Measurements from ENCODE around the gene CREB3L1.
"Not testable (repeated sequence)": the region's sequence is repeated elsewhere in the genome, so short reads cannot be mapped to it uniquely, and the experiment has no call there.

The CREB3L1 gene

DNA sequence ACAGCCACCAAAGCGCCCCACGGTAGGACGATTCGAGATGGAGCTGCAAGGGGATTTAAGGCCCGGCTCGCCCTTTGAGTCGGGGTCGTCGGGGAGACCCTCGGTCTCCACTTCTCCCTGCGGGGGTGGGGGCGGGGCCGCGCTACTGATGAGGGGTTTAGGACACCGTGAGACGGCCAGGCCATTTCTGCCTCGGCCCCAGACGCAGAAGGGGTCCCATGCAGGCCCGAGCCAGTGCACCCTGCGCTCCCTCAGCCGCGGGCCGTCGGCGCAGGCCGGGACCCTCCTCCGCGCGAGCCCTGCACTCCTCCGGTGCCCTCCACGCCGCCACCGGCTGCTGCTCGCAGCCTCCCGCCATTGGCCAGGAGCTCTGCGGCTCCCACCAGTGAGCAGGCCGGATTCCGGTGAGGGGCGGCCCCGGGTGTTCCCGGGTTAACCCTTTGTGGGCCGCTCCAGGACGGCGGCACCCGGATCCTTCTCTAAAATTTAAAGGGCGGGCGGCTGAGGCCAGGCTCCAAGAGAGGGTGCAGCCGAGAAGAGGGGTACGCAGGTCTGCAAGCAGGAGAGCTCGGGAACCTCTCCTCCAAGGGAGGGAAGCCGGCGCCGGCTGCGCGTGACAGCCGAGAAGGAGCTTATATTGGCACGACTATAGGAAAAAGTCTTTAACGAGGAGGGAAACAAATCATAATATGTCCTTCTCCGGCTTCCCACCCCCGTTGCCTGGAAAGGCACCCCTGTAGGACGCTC, 18.0 kb downstream of the CREB3L1 start:
- DNase-seq (ENCODE audit: low read depth) = no peak

DNA sequence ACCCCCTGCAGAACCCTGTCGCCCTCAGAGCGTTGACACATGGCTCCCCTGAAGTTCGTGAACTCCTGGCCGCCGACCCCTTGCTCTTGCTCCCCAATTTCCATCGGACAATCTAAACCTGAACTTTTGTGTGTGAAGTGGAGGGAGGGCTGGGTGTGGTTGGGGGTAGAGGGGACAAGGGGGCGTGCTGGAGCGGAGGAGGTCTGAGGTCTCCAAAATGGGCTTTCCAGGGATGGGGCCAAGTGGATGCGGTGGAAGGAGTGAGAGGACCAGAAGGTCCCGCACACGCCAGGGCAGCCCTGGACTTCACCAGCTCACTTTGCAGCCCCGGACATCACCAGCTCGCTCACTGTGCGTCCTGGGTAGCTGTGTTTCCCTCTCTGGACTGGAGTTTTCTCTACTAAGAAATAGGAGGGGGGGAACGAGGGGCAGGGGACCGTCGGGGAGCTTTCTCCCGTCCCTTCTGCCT, 18.6 kb downstream of the CREB3L1 start:
- DNase-seq (ENCODE audit: low read depth) = no peak

GRCh38 chr11:46296528-46297448, 19.3 kb downstream of the CREB3L1 start:
- DNase-seq (ENCODE audit: low read depth) = no peak

DNA sequence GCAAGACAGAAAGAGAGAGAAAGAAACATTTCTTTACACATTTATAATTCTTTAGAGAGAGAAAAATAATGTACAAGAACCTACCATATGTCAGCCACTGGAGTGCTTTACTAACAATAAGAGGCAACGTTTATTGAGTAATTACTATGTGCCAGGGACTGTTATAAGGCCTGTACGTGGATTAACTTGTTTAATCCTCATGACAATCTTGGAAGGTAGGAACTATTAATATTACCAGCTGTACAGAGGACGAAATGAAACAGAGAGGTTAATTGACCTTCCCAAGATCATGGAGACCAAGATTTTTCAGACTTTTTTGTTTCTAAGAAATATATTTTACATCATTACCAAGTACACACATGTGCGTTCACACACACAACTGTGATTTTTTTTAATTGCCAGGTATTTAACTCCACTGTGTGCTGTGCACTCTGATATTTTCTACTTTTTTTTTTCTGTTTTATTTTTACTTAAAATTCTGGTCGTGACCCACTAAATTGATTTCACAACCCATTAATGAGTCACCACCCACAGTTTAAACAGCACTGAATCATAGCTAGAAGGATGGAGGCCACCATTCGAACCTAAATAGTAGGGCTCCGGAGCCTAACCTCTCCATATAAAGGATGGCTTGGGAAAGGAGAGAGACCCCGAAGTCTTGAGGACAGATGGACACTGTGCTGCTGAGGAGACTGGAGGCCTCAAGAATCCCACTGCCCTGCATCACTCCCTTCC, 21.4 kb downstream of the CREB3L1 start:
- no peak for DNase-seq (ENCODE audit: low read depth)

DNA sequence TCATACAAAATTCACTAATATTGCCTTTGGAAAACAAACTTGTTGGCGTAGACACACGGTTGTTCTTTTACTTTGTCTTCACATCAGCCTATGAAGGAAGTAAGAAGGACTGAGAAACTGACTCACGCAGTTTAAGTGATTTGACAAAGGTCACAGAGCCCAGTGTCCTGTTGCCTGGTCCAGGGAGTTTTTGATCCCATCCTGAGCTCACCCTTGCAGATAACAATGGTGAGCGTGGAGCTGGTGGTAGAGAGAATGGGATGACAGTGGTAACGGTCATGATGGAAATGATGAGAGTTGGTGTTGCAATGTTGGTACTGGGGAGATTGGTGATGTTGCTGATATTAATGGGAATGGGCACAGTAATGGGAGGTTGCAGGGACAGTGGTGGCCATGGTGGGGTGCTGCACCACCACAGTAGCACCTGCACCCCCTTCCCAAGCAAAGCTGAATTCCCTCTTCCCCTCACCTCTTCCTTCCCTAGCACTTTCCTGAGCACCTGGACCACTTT, 22.0 kb downstream of the CREB3L1 start:
- DNase-seq (ENCODE audit: low read depth) = no peak

GRCh38 chr11:46300270-46300669, 22.8 kb downstream of the CREB3L1 start:
- DNase-seq (ENCODE audit: low read depth) = no peak

DNA sequence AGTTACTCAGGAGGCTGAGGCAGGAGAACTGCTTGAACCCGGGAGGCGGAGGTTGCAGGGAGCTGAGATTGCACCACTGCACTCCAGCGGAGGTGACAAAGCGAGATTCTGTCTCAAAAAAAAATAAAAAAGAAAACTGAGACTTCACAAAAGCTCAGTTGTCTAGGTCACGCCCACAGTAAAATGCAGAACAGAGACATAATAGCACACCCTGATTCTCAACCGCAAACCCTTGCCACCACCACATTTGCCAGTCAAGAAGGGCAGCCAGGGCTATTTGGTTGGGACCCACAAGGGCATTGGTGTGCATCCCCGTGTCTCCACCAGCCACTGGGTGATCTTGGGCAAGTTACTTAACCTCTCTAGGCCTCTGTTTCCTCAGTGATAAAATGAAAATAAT, 25.4 kb downstream of the CREB3L1 start:
- no peak for DNase-seq (ENCODE audit: low read depth)

DNA sequence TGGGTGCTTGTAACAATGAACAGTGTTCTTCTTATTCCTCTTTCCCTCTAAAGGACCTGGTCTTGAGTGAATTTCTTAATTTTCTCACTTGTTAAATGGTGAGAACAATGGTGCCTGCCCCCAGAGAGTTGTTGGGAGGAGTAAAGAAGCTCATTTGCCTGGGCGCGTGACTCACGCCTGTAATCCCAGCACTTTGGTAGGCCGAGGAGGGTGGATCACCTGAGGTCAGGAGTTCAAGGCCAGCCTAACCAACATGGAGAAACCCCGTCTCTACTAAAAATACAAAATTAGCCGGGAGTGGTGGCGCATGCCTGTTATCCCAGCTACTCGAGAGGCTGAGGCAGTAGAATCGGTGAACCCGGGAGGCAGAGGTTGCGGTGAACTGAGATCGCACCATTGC, 26.6 kb downstream of the CREB3L1 start:
- DNase-seq (ENCODE audit: low read depth) = not testable (repeated sequence)

DNA sequence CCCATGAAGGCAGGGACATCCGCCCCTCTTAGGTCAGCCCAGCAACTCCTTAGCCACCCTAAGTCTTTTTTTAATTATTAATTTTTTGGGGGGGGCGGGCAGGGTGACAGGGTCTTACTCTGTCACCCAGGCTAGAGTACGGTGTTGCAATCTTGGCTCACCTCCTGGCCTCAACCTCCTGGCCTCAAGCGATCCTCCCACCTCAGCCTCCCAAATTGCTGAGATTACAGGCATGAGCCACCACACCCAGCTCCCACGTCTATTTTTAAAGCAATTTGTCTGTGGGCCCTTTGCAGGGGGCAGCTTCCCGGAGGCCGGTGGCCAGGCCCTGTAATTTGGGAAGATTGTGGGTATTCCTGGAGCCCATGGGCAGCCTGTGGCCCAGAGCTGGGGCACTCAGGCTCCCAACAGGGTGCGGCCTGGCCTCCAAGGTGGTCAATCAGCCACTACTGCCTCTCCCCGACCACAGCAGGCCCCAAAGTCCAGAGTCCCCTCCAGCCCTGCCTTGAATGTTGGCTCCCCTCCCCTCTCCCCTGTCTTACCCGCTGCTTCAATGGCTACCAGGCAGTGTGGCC, 27.2 kb downstream of the CREB3L1 start:
- no peak for DNase-seq (ENCODE audit: low read depth)

- DNase-seq (ENCODE audit: low read depth) = no peak
Observed at GRCh38 chr11:46305295-46305694, 27.8 kb downstream of the CREB3L1 start.

DNA sequence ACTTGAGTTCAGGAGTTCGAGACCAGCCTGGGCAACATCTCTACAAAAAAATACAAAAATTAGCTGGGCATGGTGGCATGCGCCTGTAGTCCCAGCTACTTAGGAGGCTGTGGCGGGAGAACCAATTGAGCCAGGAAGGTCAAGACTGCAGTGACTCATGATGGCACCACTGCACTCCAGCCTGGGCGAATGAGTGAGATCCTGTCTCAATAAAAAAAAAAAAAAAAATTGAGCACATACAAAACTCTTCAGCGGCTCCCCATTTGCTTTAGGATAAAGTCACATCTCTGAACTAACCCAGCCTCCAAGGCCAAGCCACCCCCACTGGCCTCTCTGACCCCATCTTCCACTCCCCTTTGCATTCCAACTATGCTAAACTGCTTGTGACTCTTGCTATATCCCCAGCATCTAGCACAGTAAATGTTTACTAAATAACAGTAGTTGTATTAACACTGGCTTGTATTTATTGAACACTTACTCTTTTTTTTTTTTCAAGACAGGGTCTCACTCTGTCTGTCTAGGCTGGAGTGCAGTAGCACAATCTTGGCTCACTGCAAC, 28.9 kb downstream of the CREB3L1 start:
- no peak for DNase-seq (ENCODE audit: low read depth)

DNA sequence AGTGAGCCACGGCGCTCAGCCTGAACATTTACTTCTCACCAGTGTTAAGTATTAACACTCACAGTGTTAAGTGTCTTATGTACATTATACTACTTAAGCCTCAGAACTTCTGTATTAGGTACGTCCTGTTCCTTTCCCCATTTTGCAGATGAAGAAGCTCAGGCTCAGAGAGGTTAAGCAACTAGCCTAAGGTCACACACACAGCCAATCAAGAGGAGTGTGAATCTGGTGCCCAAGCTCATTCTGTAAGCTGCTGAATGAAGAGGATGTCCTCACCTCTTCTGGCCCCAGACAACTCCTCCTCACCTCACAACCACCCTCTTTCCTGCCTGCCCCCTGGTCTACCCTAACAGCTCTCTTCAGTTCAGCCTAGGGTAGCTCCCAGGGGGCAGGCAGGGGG, 29.9 kb downstream of the CREB3L1 start:
- DNase-seq (ENCODE audit: low read depth) = no peak

GRCh38 chr11:46307785-46308341, 30.4 kb downstream of the CREB3L1 start:
- DNase-seq (ENCODE audit: low read depth) = no peak

DNA sequence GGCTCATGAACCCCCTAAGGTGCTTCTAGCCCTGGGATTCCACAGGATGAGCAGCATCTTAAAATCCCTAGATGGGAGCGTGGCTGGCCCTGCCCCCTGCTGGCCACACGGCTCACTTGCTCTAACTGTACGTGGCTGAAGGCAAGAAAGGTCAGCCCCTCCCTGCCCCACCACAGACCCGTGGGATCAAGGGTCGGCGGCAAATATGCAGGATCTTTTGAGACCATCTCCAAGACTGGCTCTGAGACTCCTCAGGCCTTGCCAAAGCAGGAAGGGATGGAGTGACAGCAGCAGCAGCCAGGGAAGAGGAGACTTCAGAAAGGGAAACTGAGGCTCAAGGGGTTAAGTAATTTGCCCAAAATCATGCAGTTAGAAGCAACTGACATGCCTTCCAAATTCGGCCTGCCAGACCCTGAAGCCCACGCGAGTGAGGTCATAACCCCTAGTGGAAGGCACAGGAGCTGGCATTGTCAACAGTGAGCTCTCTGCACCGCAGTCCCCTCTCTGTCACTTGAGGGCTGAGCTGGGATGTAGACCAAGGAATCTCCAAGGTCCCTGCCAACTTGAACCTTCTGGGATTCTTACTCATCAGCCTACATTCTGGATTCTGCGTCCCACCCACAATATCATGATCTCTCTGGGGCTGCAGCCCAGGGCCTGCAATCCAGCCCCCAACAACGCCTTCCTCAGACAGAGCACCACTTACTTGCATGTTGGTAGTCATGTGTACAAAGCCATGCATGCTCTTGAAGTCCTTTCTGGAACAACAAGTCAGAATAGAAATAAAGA, 31.4 kb downstream of the CREB3L1 start:
- no peak for DNase-seq (ENCODE audit: low read depth)

GRCh38 chr11:46309814-46310259, 32.4 kb downstream of the CREB3L1 start:
- no peak for DNase-seq (ENCODE audit: low read depth)

- no peak for DNase-seq (ENCODE audit: low read depth)
Observed at GRCh38 chr11:46315033-46315738, 37.7 kb downstream of the CREB3L1 start.

DNA sequence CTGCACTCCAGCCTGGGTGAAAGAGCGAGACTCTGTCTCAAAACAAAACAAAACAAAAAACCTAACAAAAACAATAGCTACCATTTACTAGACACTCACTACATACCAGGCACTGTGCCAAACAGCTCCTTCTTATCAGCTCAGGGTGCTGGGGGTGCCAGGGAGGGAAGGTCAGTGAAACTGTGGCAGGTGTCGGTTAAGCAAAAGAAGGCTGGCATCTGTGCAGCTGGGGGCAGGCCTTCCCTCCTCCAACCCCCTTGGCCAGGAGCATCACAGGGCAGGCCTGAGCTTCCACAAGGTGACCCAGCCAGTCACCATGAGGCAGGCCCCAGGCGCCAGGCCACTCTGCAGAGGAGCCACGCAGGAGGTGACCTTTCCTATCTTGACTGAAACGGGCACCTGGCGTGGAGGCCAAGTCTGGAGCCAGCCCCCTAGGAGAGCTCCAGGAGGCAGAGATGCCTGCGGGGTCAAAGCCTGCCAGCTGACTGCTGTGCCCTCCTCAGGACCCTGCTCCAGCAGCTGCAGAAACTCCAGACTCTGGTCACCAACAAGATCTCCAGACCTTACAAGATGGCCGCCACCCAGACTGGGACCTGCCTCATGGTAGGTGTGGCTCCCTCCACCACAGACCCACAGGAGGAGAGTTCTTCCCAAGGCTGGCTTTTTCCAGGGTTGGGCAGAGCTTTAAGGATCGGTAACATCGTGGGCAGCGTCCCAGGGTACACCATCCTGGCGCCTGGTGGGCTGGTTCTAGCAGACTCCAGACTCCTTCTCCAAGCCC, 38.5 kb downstream of the CREB3L1 start:
- no peak for DNase-seq (ENCODE audit: low read depth)

DNA sequence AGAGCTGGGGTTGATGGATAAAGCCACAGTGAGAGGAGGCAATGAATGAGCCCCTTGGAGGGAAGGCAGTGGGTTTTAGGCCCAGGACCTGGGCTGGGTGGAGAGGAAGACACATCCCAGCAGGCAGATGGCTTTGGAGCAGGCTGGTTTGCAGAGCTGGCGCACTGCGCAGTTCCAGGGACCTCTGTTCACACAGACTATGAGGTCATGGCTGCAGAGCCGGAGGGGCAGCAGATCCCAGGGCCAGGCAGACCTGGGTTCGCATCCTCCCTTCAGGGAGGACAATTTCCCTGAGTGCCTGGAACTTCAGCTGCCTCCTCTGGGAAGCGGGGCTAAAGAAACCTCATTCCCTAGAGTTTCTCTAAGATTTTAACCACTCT, 41.6 kb downstream of the CREB3L1 start:
- DNase-seq (ENCODE audit: low read depth) = no peak

DNA sequence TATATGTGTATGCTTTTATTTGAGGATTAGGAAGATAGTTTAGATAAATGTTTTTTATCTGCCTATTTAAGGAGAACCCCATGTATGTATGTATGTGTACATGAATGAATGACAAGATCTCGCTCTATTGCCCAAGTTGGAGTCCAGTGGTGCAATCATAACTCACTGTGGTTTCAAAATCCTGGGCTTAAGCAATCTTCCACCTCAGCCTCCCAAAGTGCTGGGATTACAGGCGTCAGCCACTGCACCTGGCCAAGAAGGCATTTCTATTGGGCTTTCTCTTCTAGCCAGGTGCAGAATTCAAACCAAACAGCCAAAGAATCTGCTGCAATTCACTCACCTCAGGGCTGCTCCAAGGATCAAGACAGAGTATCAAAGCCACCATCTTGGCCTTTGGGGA, 44.3 kb downstream of the CREB3L1 start:
- no peak for DNase-seq (ENCODE audit: low read depth)

Measured in CMK (cell line).